ENCODE results near the gene PEX13.
"Not testable (repeated sequence)": the region's sequence is repeated elsewhere in the genome, so short reads cannot be mapped to it uniquely, and the experiment has no call there.

The PEX13 gene

GRCh38 chr2:61017556-61018317 is at the start of gene PEX13, which contains the start of gene PUS10:
PEX13 (plus strand) TSS chr2:61017720; CDS start chr2:61017760, 40 bp downstream.
PUS10 (minus strand) TSS chr2:61018255; CDS start chr2:61011890, 6,365 bp downstream.
- no peak for DNase-seq (ENCODE audit: low read depth, low spot score)
- H3K27ac ChIP-seq, result peak within 1 kb of the TSS; percentile 97

GRCh38 chr2:60972889-60973656 is 44.4 kb upstream of the PEX13 start:
- no peak overlapping the region for H3K27ac ChIP-seq
- DNase-seq (ENCODE audit: low read depth, low spot score), result no peak

- H3K27ac ChIP-seq, result no peak overlapping the region
- DNase-seq (ENCODE audit: low read depth, low spot score), result no peak
These were observed 43.8 kb upstream of the PEX13 start for GRCh38 chr2:60973705-60974104.

- no peak overlapping the region for H3K27ac ChIP-seq
- no peak for DNase-seq (ENCODE audit: low read depth, low spot score)
These were observed 42.9 kb upstream of the PEX13 start for GRCh38 chr2:60974652-60975051.

GRCh38 chr2:60976256-60976850 is 41.2 kb upstream of the PEX13 start:
- DNase-seq (ENCODE audit: low read depth, low spot score), result no peak
- no peak overlapping the region for H3K27ac ChIP-seq

- H3K27ac ChIP-seq, result no peak overlapping the region
These were observed 40.5 kb upstream of the PEX13 start for GRCh38 chr2:60976875-60977561.

GRCh38 chr2:60977562-60977895 is 40.0 kb upstream of the PEX13 start:
- H3K27ac ChIP-seq, result no peak overlapping the region
- DNase-seq (ENCODE audit: low read depth, low spot score), result no peak

More at GRCh38 chr2:60976875-60977561, 40.5 kb upstream of the PEX13 start:
- no peak for DNase-seq (ENCODE audit: low read depth, low spot score)

- no peak overlapping the region for H3K27ac ChIP-seq
- no peak for DNase-seq (ENCODE audit: low read depth, low spot score)
These were observed 38.3 kb upstream of the PEX13 start for GRCh38 chr2:60979231-60979630.

GRCh38 chr2:60980071-60980815 is 37.3 kb upstream of the PEX13 start:
- DNase-seq (ENCODE audit: low read depth, low spot score), result no peak
- no peak overlapping the region for H3K27ac ChIP-seq

- not testable (repeated sequence) for DNase-seq (ENCODE audit: low read depth, low spot score); H3K27ac ChIP-seq
These were observed 35.5 kb upstream of the PEX13 start for GRCh38 chr2:60982066-60982465.

- no peak for DNase-seq (ENCODE audit: low read depth, low spot score)
- H3K27ac ChIP-seq, result no peak overlapping the region
These were observed 32.8 kb upstream of the PEX13 start for GRCh38 chr2:60984720-60985119.

GRCh38 chr2:60987041-60987440 is 30.5 kb upstream of the PEX13 start:
- DNase-seq (ENCODE audit: low read depth, low spot score), result no peak
- H3K27ac ChIP-seq, result no peak overlapping the region

GRCh38 chr2:60987656-60988055 is 29.9 kb upstream of the PEX13 start:
- not testable (repeated sequence) for H3K27ac ChIP-seq; DNase-seq (ENCODE audit: low read depth, low spot score)

- DNase-seq (ENCODE audit: low read depth, low spot score), result no peak
- peak overlapping the region; percentile 33 for H3K27ac ChIP-seq
These were observed 28.3 kb upstream of the PEX13 start for GRCh38 chr2:60989259-60989658.

- no peak for DNase-seq (ENCODE audit: low read depth, low spot score)
- no peak overlapping the region for H3K27ac ChIP-seq
These were observed 25.9 kb upstream of the PEX13 start for GRCh38 chr2:60991644-60992043.

GRCh38 chr2:60992985-60993392 is 24.5 kb upstream of the PEX13 start:
- H3K27ac ChIP-seq, result no peak overlapping the region
- no peak for DNase-seq (ENCODE audit: low read depth, low spot score)

GRCh38 chr2:60994131-60994530 is 23.4 kb upstream of the PEX13 start:
- no peak for DNase-seq (ENCODE audit: low read depth, low spot score)
- H3K27ac ChIP-seq, result no peak overlapping the region

- no peak for DNase-seq (ENCODE audit: low read depth, low spot score)
- H3K27ac ChIP-seq, result no peak overlapping the region
These were observed 18.6 kb upstream of the PEX13 start for GRCh38 chr2:60998628-60999545.

- H3K27ac ChIP-seq, result no peak overlapping the region
- DNase-seq (ENCODE audit: low read depth, low spot score), result no peak
These were observed 11.8 kb upstream of the PEX13 start for GRCh38 chr2:61005736-61006135.

Measured in epithelial cell of prostate (primary cell).